Heart left ventricle (tissue), 16 donors: ENCODE results near the gene MGAT4B. TPM values are rescaled to one million over a fixed set of nuclear protein-coding genes. Genes with fewer than 3 reads are reported as not detected.

Source experiments
- ATAC-seq, 4 donors: fragments of 200-7000 bp; cut with Tn5 transposase; one replicate each; pipeline ENCODE4 v1.9.1; 2020 to 2022; ENCODE audit warnings: moderate library complexity in 4 of 4, mild to moderate bottlenecking in 3 of 4, moderate number of reproducible peaks in 1 of 4
- DNase-seq, 5 donors: peaks; one replicate each; pipeline ENCODE4 v3.0.0-alpha.2; 2020
- H3K27ac ChIP-seq, 12 donors: fragments of 200-600 bp; sonication (generic) in 4 of 12; one replicate each; pipeline versions ENCODE4 v1.5.0 to v1.8.0; 2016 to 2022; ENCODE audit warnings: mild to moderate bottlenecking in 2 of 12
- H3K27me3 ChIP-seq, 9 donors: fragments of 200-600 bp; sonication (generic) in 2 of 9; one replicate each; pipeline versions ENCODE4 v1.5.1 to v1.8.0; 2016 to 2022; ENCODE audit warnings: mild to moderate bottlenecking in 3 of 9
- H3K36me3 ChIP-seq, 9 donors: fragments of 200-600 bp; sonication (generic) in 2 of 9; one replicate each; pipeline versions ENCODE4 v1.5.0 to v1.8.0; 2018 to 2022; ENCODE audit warnings: mild to moderate bottlenecking in 2 of 9
- H3K4me1 ChIP-seq, 12 donors: fragments of 200-600 bp; sonication (generic) in 4 of 12; one replicate each; pipeline versions ENCODE4 v1.5.0 to v1.8.0; 2016 to 2022; ENCODE audit warnings: mild to moderate bottlenecking in 3 of 12
- H3K4me3 ChIP-seq, 12 donors: fragments of 200-600 bp; sonication (generic) in 4 of 12; one replicate each; pipeline versions ENCODE4 v1.5.0 to v1.8.0; 2017 to 2022; ENCODE audit warnings: mild to moderate bottlenecking in 9 of 12, moderate library complexity in 4 of 12
- H3K9me3 ChIP-seq, 12 donors: fragments of 200-600 bp; sonication (generic) in 4 of 12; one replicate each; pipeline versions ENCODE4 v1.5.0 to v1.8.0; 2016 to 2022; ENCODE audit warnings: mild to moderate bottlenecking in 1 of 12
- CTCF ChIP-seq, 12 donors: fragments of 200-600 bp; sonication (generic) in 4 of 12; IDR thresholded peaks; one replicate each; pipeline versions ENCODE4 v1.5.0 to v1.8.0; 2018 to 2022; ENCODE audit warnings: antibody characterized with exemption in 12 of 12, mild to moderate bottlenecking in 5 of 12
- POLR2A ChIP-seq, 2 donors: fragments of 450-650 bp; IDR thresholded peaks; one replicate each; pipeline ENCODE4 v1.6.1; 2017; ENCODE audit warnings: antibody characterized with exemption in 2 of 2, mild to moderate bottlenecking in 2 of 2, moderate library complexity in 2 of 2
- whole genome bisulfite sequencing, 4 donors: extraction: QIAGEN DNeasy Blood & Tissue Kit in 2 of 4; methylation state at CpG; one replicate each; pipeline versions ENCODE4 v1.1.5 to v1.1.7; 2013 to 2018; 5-methylcytosine and 5-hydroxymethylcytosine counted together
- intact Hi-C, 10 donors: fragments of 100-400 bp; cut with DNase I; formaldehyde crosslinking; loops; one replicate each; pipeline versions ENCODE4 v1.11.1 to v1.14.2; 2022
- polyA plus RNA-seq, 2 donors: library from polyadenylated mRNA; stranded (reverse); fragments of 200-250 nt; gene quantifications; one replicate each; pipeline ENCODE4 v1.2.3, GENCODE V29; 2013
- total RNA-seq, 9 donors: library from RNA; depleted of rRNA in 2 of 9; stranded (reverse); fragments of >200 nt in 2 of 9; fragmentation: NEBNext Ultra II Directional in 3 of 9; extraction: Animal tissue kit (Norgen Biotek cat#: 25700) in 3 of 9; gene quantifications; one replicate each; pipeline versions ENCODE4 v1.1.0 to v1.2.4, GENCODE V29; 2016 to 2023
- donor health status: ischemic (EF 13 %, LVEDD 7.1; RV severe dilation, severe dysfunction).
- donor health status: healthy with polysubstance abuse.
- donor health status: DM: no; HTN: yes; CAD: no.
- donor health status: DM: no; HTN: no; CAD: no.
- donor health status: ischemic (EF 25% LVEDD 6.9; RV normal size, moderate dysfunction).
- donor health status: ischemic (EF 25% LVEDD 5.7; RV mildly dilated, moderate dysfunction).
- donor health status: healthy.
- donor health status: DM: yes; HTN: yes; CAD: no.
- donor health status: ischemic (EF 35%, LVEDD 5.7; RV mildly dilated, moderate dysfunction).
- donor health status: nonischemic (EF 11% LVEDD 7.7; RV severe dilation, severe dysfunction).
- donor health status: DM: yes; HTN: yes; CAD: no.
- donor health status: PGD.
- donor health status: ischemic (EF 29% LVEDD 5.4; RV normal size, mild dysfunction).
- donor health status: nonischemic (EF 23%, LVEDD 6.1; RV moderate dilation, normal function).

The MGAT4B gene
- total and polyA plus RNA-seq, 11 donors, result 49.6 to 209 (median 105) TPM

DNA sequence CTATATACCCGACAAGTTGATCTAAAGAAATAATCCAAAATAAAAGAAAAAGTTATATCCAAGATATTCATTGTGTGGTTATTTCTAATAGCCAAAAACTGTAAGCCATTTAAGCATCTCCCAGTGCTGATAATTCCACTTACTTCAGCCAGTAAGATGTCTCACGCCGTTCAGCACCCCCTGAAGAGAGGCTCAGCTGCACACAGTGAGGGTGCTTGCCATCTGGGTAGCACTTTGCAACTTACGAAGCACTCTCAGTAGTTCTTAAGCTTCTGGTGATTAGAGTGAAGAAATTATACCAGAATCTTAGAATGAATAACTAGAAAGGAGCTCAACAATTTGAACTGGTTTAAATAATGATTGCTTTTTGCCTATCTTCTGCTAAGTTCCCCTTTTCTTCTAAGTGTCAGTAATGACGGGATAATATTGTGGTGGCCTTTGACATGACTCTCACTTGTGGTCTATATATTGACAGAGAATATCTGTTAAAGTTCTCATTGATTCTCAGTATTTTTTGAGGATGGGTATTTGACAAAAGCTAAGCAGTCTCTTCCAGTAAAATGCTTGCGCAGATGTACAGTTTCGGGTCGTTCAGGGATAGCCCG, 39.1 kb downstream of the MGAT4B start:
- no peak for TF ChIP-seq POLR2A (IDR thresholded peaks at IDR 0.05)
- no peak for TF ChIP-seq CTCF (IDR thresholded peaks at IDR 0.05)
- Histone ChIP-seq H3K36me3 (peaks cover 0 to 75% (median 65%) of the 10 kb centered on the region in 9 donors), H3K9me3 (no peaks in the 10 kb centered on the region), H3K4me1 (peaks cover 0 to 71% (median 40%) of the 10 kb centered on the region in 12 donors), H3K4me3 (no peak overlapping the region), H3K27me3 (no peaks in the 10 kb centered on the region), H3K27ac (no peak overlapping the region)
- WGBS, 4 donors, result 85 to 90% (median 90%) methylated on average over 9 of the region's 9 CpGs
- ATAC-seq, result no peak
- DNase-seq, result no peak
- intact Hi-C loops, result loop anchor here in 1 of 10 donors (10.0 kb wide), 2 partner anchors 87 to 137 kb away; partner anchors contain the start of genes MRNIP and TBC1D9B

DNA sequence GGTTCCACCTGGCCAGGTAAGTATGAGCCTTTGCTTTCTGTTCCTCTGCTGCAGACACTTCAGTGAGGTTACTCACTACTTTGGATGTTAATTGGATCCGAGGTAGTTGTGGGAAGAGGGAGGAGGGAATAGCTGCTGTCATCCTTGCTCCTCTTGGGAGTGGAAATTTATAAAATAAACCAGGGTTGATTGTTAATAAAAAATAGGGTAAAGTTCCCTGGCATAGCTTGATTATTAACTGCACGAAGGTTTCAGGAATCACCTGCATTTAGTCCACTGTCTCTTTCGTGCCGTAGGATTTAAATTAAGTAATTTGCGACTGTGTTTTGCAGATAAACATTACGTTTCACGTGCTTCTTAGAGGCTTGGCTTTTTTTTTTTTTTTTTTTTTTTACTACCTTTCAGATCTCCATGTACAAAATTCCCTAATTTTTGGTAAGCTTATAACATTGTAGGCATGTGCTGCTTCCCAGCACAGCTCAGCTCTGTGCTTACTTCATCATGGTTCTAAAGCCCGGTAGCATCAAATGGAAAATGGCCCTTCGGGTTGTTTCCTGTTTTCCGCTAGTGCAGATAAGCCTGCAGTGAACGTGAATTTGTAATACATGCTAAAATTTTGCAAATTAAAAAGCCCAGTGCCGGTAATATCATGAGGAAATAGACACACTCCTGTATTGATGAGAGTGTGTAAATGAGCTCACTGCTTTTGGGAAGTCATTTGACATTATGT, 39.8 kb downstream of the MGAT4B start:
- ATAC-seq, result no peak
- intact Hi-C loops, result loop anchor here in 1 of 10 donors (10.0 kb wide), 2 partner anchors 88 to 138 kb away; partner anchors contain the start of genes MRNIP and TBC1D9B
- H3K4me1 ChIP-seq, result peaks cover 0 to 79% (median 47%) of the 10 kb centered on the region in 12 donors
- DNase-seq, result no peak
- H3K4me3 ChIP-seq, result no peak overlapping the region
- peaks cover 0 to 68% (median 58%) of the 10 kb centered on the region in 9 donors for H3K36me3 ChIP-seq
- TF ChIP-seq CTCF (IDR thresholded peaks at IDR 0.05), result no peak
- TF ChIP-seq POLR2A (IDR thresholded peaks at IDR 0.05), result no peak
- peak overlapping the region in 6 of 12 donors; percentile 19 to 75 (median 52) for H3K27ac ChIP-seq
- no peaks in the 10 kb centered on the region for H3K27me3 ChIP-seq
- no peaks in the 10 kb centered on the region for H3K9me3 ChIP-seq
- WGBS, 4 donors, result 66 to 73% (median 68%) methylated on average over 12 of the region's 12 CpGs

GRCh38 chr5:179766021-179766725, 40.5 kb downstream of the MGAT4B start:
- no peaks in the 10 kb centered on the region for H3K9me3 ChIP-seq
- ATAC-seq (no peak), DNase-seq (no peak)
- intact Hi-C loops, result loop anchor here in 1 of 10 donors (10.0 kb wide), 2 partner anchors 89 to 139 kb away; partner anchors contain the start of genes MRNIP and TBC1D9B
- no peak for TF ChIP-seq CTCF (IDR thresholded peaks at IDR 0.05)
- no peak for TF ChIP-seq POLR2A (IDR thresholded peaks at IDR 0.05)
- H3K27ac ChIP-seq, result peak overlapping the region in 11 of 12 donors; percentile 15 to 77 (median 53)
- 85 to 87% (median 86%) methylated on average over 15 to 20 of the region's 20 CpGs for WGBS, 4 donors
- H3K27me3 ChIP-seq, result no peaks in the 10 kb centered on the region
- H3K4me1 ChIP-seq, result peaks cover 0 to 86% (median 53%) of the 10 kb centered on the region in 12 donors
- peak overlapping the region in 1 of 12 donors; percentile 6 for H3K4me3 ChIP-seq
- peaks cover 0 to 61% (median 51%) of the 10 kb centered on the region in 9 donors for H3K36me3 ChIP-seq
